ENCODE data around the gene SETSIP. TPM values are rescaled to one million over a fixed set of nuclear protein-coding genes. Genes with fewer than 3 reads are reported as not detected.

The SETSIP gene
- total and polyA plus RNA-seq, 2 of the 8 experiments (the other 6 are each of a cell fraction or from before 2014, with no cell fraction given) = 0.14 TPM; not detected in 1

DNA sequence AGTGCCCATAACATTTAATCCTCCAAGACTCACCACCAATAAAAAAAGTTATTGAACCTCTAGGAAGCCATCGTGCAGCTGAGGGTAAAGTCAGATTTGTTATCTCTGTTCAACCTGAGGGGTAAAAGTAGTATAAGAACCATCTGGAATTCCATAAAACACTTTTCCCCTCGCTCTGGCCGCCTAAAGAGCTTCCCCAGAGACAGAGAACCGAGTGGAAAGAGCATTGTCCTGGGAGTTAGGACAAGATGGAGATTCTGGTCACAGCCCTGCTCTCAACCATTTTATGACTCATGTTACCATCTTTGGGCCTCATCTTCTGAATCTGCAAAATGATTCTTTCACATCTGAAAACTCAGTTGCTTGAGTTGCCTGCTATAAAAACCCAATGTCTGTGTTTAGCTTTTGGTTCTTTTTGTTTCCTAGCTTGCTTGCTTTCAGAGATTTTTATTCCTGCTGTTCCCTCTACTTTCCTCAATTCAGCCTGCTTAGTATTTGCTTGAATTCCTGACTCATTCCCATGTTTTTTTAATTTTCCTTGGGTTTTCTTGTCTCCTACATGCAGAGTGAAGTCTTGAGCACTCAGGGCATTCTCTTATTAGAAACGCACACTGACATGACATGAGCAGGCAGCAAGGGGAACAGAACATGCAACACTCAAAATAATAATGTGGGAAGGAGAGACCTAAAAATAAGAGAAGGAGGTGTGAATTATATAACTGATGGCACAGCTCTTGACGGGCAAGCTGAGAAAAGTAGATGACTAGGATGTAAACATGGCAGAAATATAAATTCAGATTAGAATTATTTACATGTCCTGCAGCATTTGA lies 43.7 kb downstream of the SETSIP start (continued):
- TF ChIP-seq, protein P1, sequence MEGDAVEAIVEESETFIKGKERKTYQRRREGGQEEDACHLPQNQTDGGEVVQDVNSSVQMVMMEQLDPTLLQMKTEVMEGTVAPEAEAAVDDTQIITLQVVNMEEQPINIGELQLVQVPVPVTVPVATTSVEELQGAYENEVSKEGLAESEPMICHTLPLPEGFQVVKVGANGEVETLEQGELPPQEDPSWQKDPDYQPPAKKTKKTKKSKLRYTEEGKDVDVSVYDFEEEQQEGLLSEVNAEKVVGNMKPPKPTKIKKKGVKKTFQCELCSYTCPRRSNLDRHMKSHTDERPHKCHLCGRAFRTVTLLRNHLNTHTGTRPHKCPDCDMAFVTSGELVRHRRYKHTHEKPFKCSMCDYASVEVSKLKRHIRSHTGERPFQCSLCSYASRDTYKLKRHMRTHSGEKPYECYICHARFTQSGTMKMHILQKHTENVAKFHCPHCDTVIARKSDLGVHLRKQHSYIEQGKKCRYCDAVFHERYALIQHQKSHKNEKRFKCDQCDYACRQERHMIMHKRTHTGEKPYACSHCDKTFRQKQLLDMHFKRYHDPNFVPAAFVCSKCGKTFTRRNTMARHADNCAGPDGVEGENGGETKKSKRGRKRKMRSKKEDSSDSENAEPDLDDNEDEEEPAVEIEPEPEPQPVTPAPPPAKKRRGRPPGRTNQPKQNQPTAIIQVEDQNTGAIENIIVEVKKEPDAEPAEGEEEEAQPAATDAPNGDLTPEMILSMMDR (IDR thresholded peaks at IDR 0.05; ENCODE audit: control extremely low read depth in 1 of 3, insufficient read depth in 1 of 3, low read depth in 1 of 3, low read length in 3 of 3) = no peak
- TF ChIP-seq POU5F1 (IDR thresholded peaks at IDR 0.05; ENCODE audit: low read depth, low read length) = no peak
- no peak for TF ChIP-seq EP300 (IDR thresholded peaks at IDR 0.05; ENCODE audit: borderline replicate concordance in 1 of 2, low read depth in 2 of 2, low read length in 2 of 2)
- TF ChIP-seq CBX8 (IDR thresholded peaks at IDR 0.05; ENCODE audit: borderline replicate concordance, low read depth, low read length) = no peak
- no peak for TF ChIP-seq RAD21 (IDR thresholded peaks at IDR 0.05 in 1 of 2, conservative IDR thresholded peaks at IDR 0.05 in 1 of 2; ENCODE audit: low read depth in 2 of 2, low read length in 2 of 2)
- TF ChIP-seq BCL11A (IDR thresholded peaks at IDR 0.05; ENCODE audit: low read depth in 2 of 2, low read length in 2 of 2) = no peak
- TF ChIP-seq GTF2F1 (IDR thresholded peaks at IDR 0.05; ENCODE audit: borderline replicate concordance, low read depth, low read length) = no peak
- TF ChIP-seq TEAD4 (IDR thresholded peaks at IDR 0.05; ENCODE audit: low read depth, low read length) = no peak
- no peak for TF ChIP-seq CEBPB (IDR thresholded peaks at IDR 0.05; ENCODE audit: low read depth, low read length)

Measured in H1 (cell line).